K562 (cell line): Measurements from ENCODE around the gene FMO2. TPM values are rescaled to one million over a fixed set of nuclear protein-coding genes. Genes with fewer than 3 reads are reported as not detected.

Experiments
- ATAC-seq: fragments of 200-7000 bp; cut with Tn5 transposase; 3 replicates; pipeline ENCODE4 v1.9.1; 2020; ENCODE audit warnings: moderate library complexity
- BruUV-seq: library from RNA; stranded (reverse); fragments of 400-500 nt; replicated peaks from 2 replicates; lab custom pipeline; 2021; lab: Mats Ljungman, UMichigan
- CTCF ChIA-PET: fragments of 300-600 bp; formaldehyde crosslinking; extraction: SDS; loops from one replicate; lab custom pipeline; 2021; ENCODE audit warnings: low intra/inter-chr PET ratio; lab: Yijun Ruan, JAX
- POLR2A ChIA-PET: fragments of 300-600, 350-650 bp; sonication (Branson Sonifier 250); formaldehyde crosslinking; extraction: SDS; loops from one replicate; lab custom pipeline; 2021; ENCODE audit warnings: antibody characterized with exemption, inconsistent platforms; lab: Yijun Ruan, JAX
- DNase-seq, 4 experiments: peaks; one replicate each; pipeline versions ENCODE4 v3.0.0 to v3.0.0-alpha.2; 2011 to 2018; ENCODE audit warnings: low spot score in 3 of 4, mixed read lengths in 3 of 4; ENCODE audit errors: extremely low read depth in 1 of 4
- FAIRE-seq: peaks from 2 replicates; lab custom pipeline; 2011; peaks lifted over from hg19 to GRCh38; lab: Jason Lieb, UNC
- H2AFZ ChIP-seq: 2 replicates; pipeline ENCODE4 v1.6.0; 2011; ENCODE audit warnings: low read depth, low read length, control low read depth, inconsistent platforms
- H3K27ac ChIP-seq: fragments of 200-600 bp; 3 replicates; pipeline ENCODE4 v1.8.0; 2011; ENCODE audit warnings: low read depth, mild to moderate bottlenecking, control low read depth, inconsistent platforms, low read length, moderate library complexity, mixed read lengths; ENCODE audit errors: extremely low read depth
- H3K27me3 ChIP-seq, 2 experiments: fragments of 300-600 bp in 1 of 2; 2 replicates in 1 of 2; 3 replicates in 1 of 2; pipeline versions ENCODE4 v1.6.0 to v1.8.0; 2011; ENCODE audit warnings: inconsistent platforms in 2 of 2, low read length in 2 of 2, mild to moderate bottlenecking in 1 of 2, mixed read lengths in 1 of 2, moderate library complexity in 1 of 2; ENCODE audit not compliant: control insufficient read depth in 2 of 2, insufficient read depth in 2 of 2
- H3K36me3 ChIP-seq: fragments of 300-600 bp; 3 replicates; pipeline ENCODE4 v1.8.0; 2011; ENCODE audit warnings: mild to moderate bottlenecking, low read length, inconsistent platforms; ENCODE audit not compliant: control insufficient read depth, insufficient read depth
- H3K4me1 ChIP-seq, 2 experiments: fragments of 200-600 bp in 1 of 2; replicated peaks in 1 of 2; 2 replicates in 1 of 2; 3 replicates in 1 of 2; pipeline versions ENCODE4 v1.5.1 to v1.8.0; 2011; ENCODE audit warnings: inconsistent platforms in 2 of 2, low read length in 2 of 2, mild to moderate bottlenecking in 1 of 2, mixed read lengths in 1 of 2, moderate library complexity in 1 of 2; ENCODE audit not compliant: control insufficient read depth in 2 of 2, insufficient read depth in 2 of 2
- H3K4me2 ChIP-seq: 2 replicates; pipeline ENCODE4 v1.6.1; 2011; ENCODE audit warnings: low read length, control low read depth, inconsistent platforms, mixed read lengths; ENCODE audit not compliant: insufficient read depth
- H3K4me3 ChIP-seq: fragments of 200-600 bp; sonication (generic), shearing (Covaris generic); 2 replicates; pipeline ENCODE4 v1.5.1; 2016; ENCODE audit warnings: control low read depth, inconsistent platforms
- H3K79me2 ChIP-seq: fragments of 200-600 bp; 3 replicates; pipeline ENCODE4 v1.8.0; 2011; ENCODE audit warnings: low read length, inconsistent platforms; ENCODE audit not compliant: control insufficient read depth, insufficient read depth
- H3K9ac ChIP-seq, 2 experiments: 2 replicates each; pipeline versions ENCODE4 v1.6.0 to v1.6.1; 2011; ENCODE audit warnings: low read depth in 2 of 2, low read length in 2 of 2, control low read depth in 1 of 2, inconsistent platforms in 1 of 2, mild to moderate bottlenecking in 1 of 2, mixed read lengths in 1 of 2; ENCODE audit not compliant: insufficient read depth in 1 of 2
- H3K9me1 ChIP-seq: one replicate; pipeline ENCODE4 v1.6.0; 2011; ENCODE audit warnings: inconsistent platforms, mild to moderate bottlenecking, low read length, moderate library complexity; ENCODE audit not compliant: control insufficient read depth, insufficient read depth
- H3K9me3 ChIP-seq: replicated peaks from 2 replicates; pipeline ENCODE4 v1.5.1; 2011; ENCODE audit warnings: low read depth, low read length, inconsistent platforms; ENCODE audit not compliant: control insufficient read depth, insufficient read depth
- H4K20me1 ChIP-seq: replicated peaks from 2 replicates; pipeline ENCODE4 v1.6.1; 2011; ENCODE audit warnings: low read length, inconsistent platforms, mixed read lengths; ENCODE audit not compliant: control insufficient read depth, insufficient read depth
- CBFA2T2 ChIP-seq: fragments of 450-650 bp; conservative IDR thresholded peaks from 2 replicates; pipeline ENCODE4 v1.6.1; 2017; ENCODE audit warnings: mild to moderate bottlenecking
- FIP1L1 ChIP-seq: fragments of 200-400 bp; formaldehyde crosslinking; IDR thresholded peaks from 2 replicates; pipeline ENCODE4 v1.6.1; 2018; ENCODE audit warnings: mild to moderate bottlenecking, low read depth, low read length; ENCODE audit not compliant: poor library complexity, severe bottlenecking
- HOXB6 ChIP-seq: fragments of 250-450 bp; sonication (Bioruptor Pico); IDR thresholded peaks from 2 replicates; pipeline ENCODE4 v1.5.1; 2022; ENCODE audit warnings: mild to moderate bottlenecking, borderline replicate concordance
- NFIC ChIP-seq: fragments of 450-650 bp; IDR thresholded peaks from 2 replicates; pipeline ENCODE4 v1.6.1; 2017; ENCODE audit warnings: mild to moderate bottlenecking, inconsistent platforms
- NFIX ChIP-seq: fragments of 250-450 bp; sonication (Bioruptor Pico); IDR thresholded peaks from 2 replicates; pipeline ENCODE4 v1.4.0; 2020; ENCODE audit warnings: low read depth, mild to moderate bottlenecking, moderate library complexity
- RERE ChIP-seq: sonication (generic); formaldehyde crosslinking; IDR thresholded peaks from 2 replicates; pipeline ENCODE4 v1.8.0; 2023; ENCODE audit warnings: missing genetic modification reagents, mild to moderate bottlenecking, borderline replicate concordance
- ZNF316 ChIP-seq: fragments of 450-650 bp; IDR thresholded peaks from 2 replicates; pipeline ENCODE4 v1.6.1; 2016
- ZNF830 ChIP-seq: fragments of 250-450 bp; sonication (Bioruptor Pico); IDR thresholded peaks from 2 replicates; pipeline ENCODE4 v1.5.0; 2021; ENCODE audit warnings: mild to moderate bottlenecking
- WGBS: fragments of 100-300 bp; shearing (Covaris generic); methylation state at CpG from one replicate; pipeline ENCODE4 v1.1.6; 2016; ENCODE audit warnings: low coverage, mixed read lengths; ENCODE audit not compliant: insufficient coverage; ENCODE audit errors: missing lambda C conversion rate; 5-methylcytosine and 5-hydroxymethylcytosine counted together
- in situ Hi-C: fragments of 300-500 bp; cut with MboI; formaldehyde crosslinking; loops from 4 replicates; pipeline ENCODE4 v1.15.0; 2018; ENCODE audit warnings: inconsistent platforms, mixed read lengths
- intact Hi-C: fragments of 100-400 bp; cut with micrococcal nuclease; formaldehyde crosslinking; loops from 2 replicates; pipeline ENCODE4 v1.14.2; 2022
- polyA plus RNA-seq, 8 experiments: library from polyadenylated mRNA; depleted of rRNA in 4 of 8; stranded (reverse) in 5 of 8; unstranded in 3 of 8; fragments of >200 nt; fragmentation: Nextera tagmentation in 2 of 8; fragmentation: Illumina TruSeq in 1 of 8; extraction: Ambion mirVana in 2 of 8; extraction: Trizol in 1 of 8; gene quantifications; 2 replicates each; pipeline versions ENCODE4 v1.2.1 to v1.2.3, GENCODE V29; 2011 to 2014; ENCODE audit warnings: inconsistent platforms in 1 of 8, missing spikeins in 1 of 8
- total RNA-seq, 7 experiments: library from RNA; depleted of rRNA in 6 of 7; stranded (reverse); fragments of >200 nt in 6 of 7; fragmentation: Illumina TruSeq in 2 of 7; extraction: Trizol in 2 of 7; gene quantifications; 2 replicates each; pipeline versions ENCODE4 v1.2.1 to v1.2.3, GENCODE V29; 2011 to 2021; ENCODE audit warnings: low replicate concordance in 1 of 7

FMO2 gene
- total and polyA plus RNA-seq, 9 of the 15 experiments (the other 6 are each of a cell fraction or from before 2014, with no cell fraction given) = not detected

GRCh38 chr1:171138980-171139379 lies 46.1 kb upstream of the FMO2 start (continued):
- no peak for TF ChIP-seq RERE (CRISPR knock-in tag)
- TF ChIP-seq CBFA2T2 = no peak
- TF ChIP-seq HOXB6 (CRISPR knock-in tag) = no peak
- TF ChIP-seq ZNF316 = no peak
- no peak for TF ChIP-seq FIP1L1

- intact Hi-C loops (no loop called here), in situ Hi-C loops (no loop called here)
- Histone ChIP-seq H3K9me3 (0 out of 2 replicates have a peak, but pooled peaks cover 2% of the 10 kb centered on the region), H3K27ac (no peak overlapping the region), H3K9me1 (no peaks in the 10 kb centered on the region), H3K4me1 (no peaks in the 10 kb centered on the region), H3K9ac (no peak overlapping the region), H3K4me3 (no peak overlapping the region), H3K36me3 (no peaks in the 10 kb centered on the region), H3K27me3 (no peaks in the 10 kb centered on the region), H2AFZ (no peak overlapping the region), H3K79me2 (no peaks in the 10 kb centered on the region), H4K20me1 (no peaks in the 10 kb centered on the region), H3K4me2 (no peak overlapping the region)
- TF ChIP-seq NFIC = peak; percentile 84
- TF ChIP-seq NFIX (CRISPR knock-in tag) = peak; percentile 44; the same call in 1 of the 2 replicates
- no peak for TF ChIP-seq ZNF830 (CRISPR knock-in tag)
- FAIRE-seq = no peak
- 0% methylated on average over 4 of the region's 4 CpGs for WGBS
- no peak for ATAC-seq
- ChIA-PET POLR2A (no interaction called here), CTCF (no interaction called here)
- BruUV-seq = no TSS peak
- DNase-seq = no peak
Observed at GRCh38 chr1:171139890-171140289, 45.2 kb upstream of the FMO2 start.
